Measurements from ENCODE around the gene CD52.

CD52 gene

GRCh38 chr1:26344147-26344920 lies 26.6 kb downstream of the CD52 start:
- FAIRE-seq (no peak), DNase-seq (ENCODE audit: insufficient read length, low spot score) (no peak)
- TF ChIP-seq POLR2AphosphoS5 (IDR thresholded peaks at IDR 0.05; ENCODE audit: low read depth, low read length), result no peak
- TF ChIP-seq SPI1 (IDR thresholded peaks at IDR 0.05; ENCODE audit: low read depth, low read length), result no peak
- TF ChIP-seq POU2F2 (IDR thresholded peaks at IDR 0.05; ENCODE audit: low read depth, low read length), result no peak
- no peak for TF ChIP-seq TAF1 (IDR thresholded peaks at IDR 0.05; ENCODE audit: low read depth, low read length)
- no peak for TF ChIP-seq PAX5 (IDR thresholded peaks at IDR 0.05; ENCODE audit: insufficient read depth, low read length, severe bottlenecking)
- TF ChIP-seq POLR2A (IDR thresholded peaks at IDR 0.05; ENCODE audit: low read depth, low read length), result no peak

- no peak for FAIRE-seq
- DNase-seq (ENCODE audit: insufficient read length, low spot score), result no peak
- TF ChIP-seq PAX5 (IDR thresholded peaks at IDR 0.05; ENCODE audit: insufficient read depth, low read length, severe bottlenecking), result no peak
- no peak for TF ChIP-seq POLR2A (IDR thresholded peaks at IDR 0.05; ENCODE audit: low read depth, low read length)
- no peak for TF ChIP-seq SPI1 (IDR thresholded peaks at IDR 0.05; ENCODE audit: low read depth, low read length)
- TF ChIP-seq POLR2AphosphoS5 (IDR thresholded peaks at IDR 0.05; ENCODE audit: low read depth, low read length), result no peak
- TF ChIP-seq TAF1 (IDR thresholded peaks at IDR 0.05; ENCODE audit: low read depth, low read length), result no peak
- TF ChIP-seq POU2F2 (IDR thresholded peaks at IDR 0.05; ENCODE audit: low read depth, low read length), result no peak
Measured at GRCh38 chr1:26345718-26346117, 28.0 kb downstream of the CD52 start.

GRCh38 chr1:26346274-26347033 lies 28.7 kb downstream of the CD52 start:
- FAIRE-seq (no peak), DNase-seq (ENCODE audit: insufficient read length, low spot score) (no peak)
- no peak for TF ChIP-seq POLR2AphosphoS5 (IDR thresholded peaks at IDR 0.05; ENCODE audit: low read depth, low read length)
- no peak for TF ChIP-seq PAX5 (IDR thresholded peaks at IDR 0.05; ENCODE audit: insufficient read depth, low read length, severe bottlenecking)
- TF ChIP-seq SPI1 (IDR thresholded peaks at IDR 0.05; ENCODE audit: low read depth, low read length), result no peak
- no peak for TF ChIP-seq TAF1 (IDR thresholded peaks at IDR 0.05; ENCODE audit: low read depth, low read length)
- TF ChIP-seq POLR2A (IDR thresholded peaks at IDR 0.05; ENCODE audit: low read depth, low read length), result no peak
- no peak for TF ChIP-seq POU2F2 (IDR thresholded peaks at IDR 0.05; ENCODE audit: low read depth, low read length)

DNA sequence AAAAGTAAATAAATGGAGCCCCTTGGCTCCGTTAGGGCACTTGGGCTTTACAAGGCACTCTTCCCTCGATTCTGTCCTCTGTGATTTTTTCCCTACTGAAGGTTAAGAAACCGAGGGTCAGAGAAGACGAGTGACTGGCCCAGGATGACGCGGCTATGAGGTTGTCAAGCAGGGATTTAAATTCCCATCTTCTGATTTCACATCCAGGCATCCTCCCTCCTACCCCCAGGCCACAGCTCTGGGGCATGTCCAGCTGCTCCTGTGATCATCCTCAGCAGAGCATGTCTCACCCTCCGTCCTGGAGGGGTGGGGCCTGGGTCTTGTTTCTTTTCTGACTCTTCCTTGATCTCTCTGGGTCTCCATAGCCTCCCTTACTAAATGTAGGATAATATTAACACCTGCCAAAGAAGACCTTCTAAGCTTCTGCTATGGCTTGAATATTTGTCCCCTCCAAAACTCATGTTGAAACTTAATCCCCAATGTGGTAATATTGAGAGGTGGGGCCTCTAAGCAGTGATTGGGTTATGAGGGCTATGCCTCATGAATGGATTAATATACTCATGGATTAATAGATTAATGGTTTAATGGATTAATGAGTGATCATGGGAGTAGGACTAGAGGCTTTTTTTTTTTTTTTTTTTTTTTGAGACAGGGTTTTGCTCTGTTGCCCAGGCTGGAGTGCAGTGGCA lies 31.6 kb downstream of the CD52 start:
- TF ChIP-seq POLR2A (IDR thresholded peaks at IDR 0.05; ENCODE audit: low read depth, low read length) (no peak), POU2F2 (IDR thresholded peaks at IDR 0.05; ENCODE audit: low read depth, low read length) (no peak), POLR2AphosphoS5 (IDR thresholded peaks at IDR 0.05; ENCODE audit: low read depth, low read length) (no peak), SPI1 (IDR thresholded peaks at IDR 0.05; ENCODE audit: low read depth, low read length) (no peak), PAX5 (IDR thresholded peaks at IDR 0.05; ENCODE audit: insufficient read depth, low read length, severe bottlenecking) (no peak), TAF1 (IDR thresholded peaks at IDR 0.05; ENCODE audit: low read depth, low read length) (no peak)
- DNase-seq (ENCODE audit: insufficient read length, low spot score) (no peak), FAIRE-seq (no peak)

DNA sequence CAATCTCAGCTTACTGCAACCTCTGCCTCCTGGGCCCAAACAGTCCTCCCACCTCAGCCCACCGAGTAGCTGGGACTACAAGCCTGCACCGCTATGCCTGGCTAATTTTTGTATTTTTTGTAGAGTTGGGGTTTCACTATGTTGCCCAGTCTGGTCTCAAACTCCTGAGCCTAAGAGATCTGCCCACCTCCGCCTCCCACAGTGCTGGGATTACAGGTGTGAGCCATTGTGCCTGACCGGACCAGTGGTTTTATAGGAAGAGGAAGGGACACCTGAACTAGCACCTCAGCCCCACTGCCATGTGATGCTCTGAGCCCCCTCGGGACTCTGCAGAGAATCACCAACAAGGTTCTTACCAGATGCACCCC lies 32.1 kb downstream of the CD52 start:
- TF ChIP-seq POU2F2 (IDR thresholded peaks at IDR 0.05; ENCODE audit: low read depth, low read length) (no peak), PAX5 (IDR thresholded peaks at IDR 0.05; ENCODE audit: insufficient read depth, low read length, severe bottlenecking) (no peak), POLR2AphosphoS5 (IDR thresholded peaks at IDR 0.05; ENCODE audit: low read depth, low read length) (no peak)
- FAIRE-seq (no peak), DNase-seq (ENCODE audit: insufficient read length, low spot score) (no peak)

DNA sequence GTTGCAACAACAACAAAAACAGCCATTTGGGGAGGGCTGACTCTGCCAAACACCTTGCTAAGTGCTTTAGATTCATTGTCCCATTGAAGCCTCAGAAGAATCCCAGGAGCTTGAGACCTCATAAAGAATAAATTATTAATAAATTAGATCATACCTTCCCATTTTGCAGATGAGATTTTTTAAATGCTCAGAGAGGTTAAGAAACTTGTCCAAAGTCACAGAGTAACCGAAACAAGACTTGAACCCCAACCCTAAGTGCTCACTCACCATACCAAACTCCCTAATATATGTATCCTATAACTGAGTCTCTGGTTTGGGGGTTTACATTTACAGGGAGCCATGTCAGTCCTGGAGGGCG lies 32.6 kb downstream of the CD52 start:
- DNase-seq (ENCODE audit: insufficient read length, low spot score), result no peak
- TF ChIP-seq POLR2AphosphoS5 (IDR thresholded peaks at IDR 0.05; ENCODE audit: low read depth, low read length) (no peak), PAX5 (IDR thresholded peaks at IDR 0.05; ENCODE audit: insufficient read depth, low read length, severe bottlenecking) (no peak), POU2F2 (IDR thresholded peaks at IDR 0.05; ENCODE audit: low read depth, low read length) (no peak), TAF1 (IDR thresholded peaks at IDR 0.05; ENCODE audit: low read depth, low read length) (no peak), SPI1 (IDR thresholded peaks at IDR 0.05; ENCODE audit: low read depth, low read length) (no peak), POLR2A (IDR thresholded peaks at IDR 0.05; ENCODE audit: low read depth, low read length) (no peak)
- no peak for FAIRE-seq

- FAIRE-seq, result no peak
Measured at GRCh38 chr1:26350701-26351589, 33.2 kb downstream of the CD52 start.

GRCh38 chr1:26351590-26352337 lies 34.0 kb downstream of the CD52 start:
- no peak for TF ChIP-seq TAF1 (IDR thresholded peaks at IDR 0.05; ENCODE audit: low read depth, low read length)
- no peak for TF ChIP-seq POU2F2 (IDR thresholded peaks at IDR 0.05; ENCODE audit: low read depth, low read length)
- TF ChIP-seq POLR2A (IDR thresholded peaks at IDR 0.05; ENCODE audit: low read depth, low read length), result no peak
- no peak for TF ChIP-seq SPI1 (IDR thresholded peaks at IDR 0.05; ENCODE audit: low read depth, low read length)
- no peak for TF ChIP-seq POLR2AphosphoS5 (IDR thresholded peaks at IDR 0.05; ENCODE audit: low read depth, low read length)
- no peak for TF ChIP-seq PAX5 (IDR thresholded peaks at IDR 0.05; ENCODE audit: insufficient read depth, low read length, severe bottlenecking)
- FAIRE-seq, result no peak
- DNase-seq (ENCODE audit: insufficient read length, low spot score), result no peak

More at GRCh38 chr1:26350701-26351589, 33.2 kb downstream of the CD52 start:
- no peak for DNase-seq (ENCODE audit: insufficient read length, low spot score)
- TF ChIP-seq SPI1 (IDR thresholded peaks at IDR 0.05; ENCODE audit: low read depth, low read length) (no peak), PAX5 (IDR thresholded peaks at IDR 0.05; ENCODE audit: insufficient read depth, low read length, severe bottlenecking) (no peak), TAF1 (IDR thresholded peaks at IDR 0.05; ENCODE audit: low read depth, low read length) (no peak), POLR2A (IDR thresholded peaks at IDR 0.05; ENCODE audit: low read depth, low read length) (no peak), POU2F2 (IDR thresholded peaks at IDR 0.05; ENCODE audit: low read depth, low read length) (no peak), POLR2AphosphoS5 (IDR thresholded peaks at IDR 0.05; ENCODE audit: low read depth, low read length) (no peak)
